GM23248 (cell line): Measurements from ENCODE around the gene ARHGEF12.

Experiments
- EZH2 ChIP-seq: fragments of 200-600 bp; sonication (generic); IDR thresholded peaks from 2 replicates; pipeline ENCODE4 v1.6.1; 2018; ENCODE audit warnings: antibody characterized with exemption, mild to moderate bottlenecking; ENCODE audit not compliant: insufficient read depth, poor library complexity, severe bottlenecking
- EZH2phosphoT487 ChIP-seq: fragments of 200-600 bp; sonication (generic); IDR thresholded peaks from 2 replicates; pipeline ENCODE4 v1.6.1; 2018; ENCODE audit warnings: antibody characterized with exemption, moderate library complexity, mild to moderate bottlenecking, low read depth; ENCODE audit not compliant: insufficient read depth

DNA sequence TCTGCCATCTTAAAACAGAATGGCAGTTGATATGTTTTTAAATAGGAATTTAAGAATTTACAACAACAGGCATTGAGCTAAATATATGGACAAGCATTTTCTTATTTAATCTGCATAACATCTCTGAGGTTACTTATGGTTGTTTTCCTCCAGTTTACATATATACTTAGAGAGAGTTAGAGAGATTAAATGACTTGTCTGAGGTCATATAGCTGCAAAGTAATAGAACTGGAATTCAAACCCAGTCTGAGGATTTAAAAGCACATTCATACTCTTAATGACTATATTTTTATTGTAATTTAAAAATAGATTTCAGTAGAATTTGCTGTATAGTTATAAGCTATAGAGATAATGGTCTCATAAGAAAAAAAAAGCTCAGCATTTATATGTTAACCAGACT is 93.9 kb downstream of the ARHGEF12 start:
- TF ChIP-seq EZH2 (no peak), EZH2phosphoT487 (no peak)
